H9 (cell line): ENCODE data around the gene CDH22. TPM values are rescaled to one million over a fixed set of nuclear protein-coding genes. Genes with fewer than 3 reads are reported as not detected.
A peak's percentile ranks its signal among the peaks of the same experiment; 100 is the strongest.

Experiments
- DNase-seq: peaks from one replicate; pipeline ENCODE4 v3.0.0-alpha.2; 2017
- H2AFZ ChIP-seq: one replicate; pipeline ENCODE4 v1.6.1; 2013; ENCODE audit warnings: mild to moderate bottlenecking, low read length, control low read depth, moderate library complexity
- H2AK5ac ChIP-seq: 2 replicates; pipeline ENCODE4 v1.6.1; 2013; ENCODE audit warnings: low read length, control low read depth, mixed read lengths; ENCODE audit not compliant: insufficient read length
- H2BK120ac ChIP-seq: one replicate; pipeline ENCODE4 v1.6.1; 2013; ENCODE audit warnings: low read depth, mild to moderate bottlenecking, low read length, control low read depth, inconsistent platforms; ENCODE audit not compliant: poor library complexity, severe bottlenecking
- H2BK12ac ChIP-seq: 2 replicates; pipeline ENCODE4 v1.6.1; 2013; ENCODE audit warnings: low read length, control low read depth, mixed read lengths, low read depth; ENCODE audit not compliant: insufficient read length
- H2BK15ac ChIP-seq: 2 replicates; pipeline ENCODE4 v1.6.1; 2013; ENCODE audit warnings: low read depth, low read length, control low read depth
- H2BK20ac ChIP-seq: one replicate; pipeline ENCODE4 v1.6.1; 2013; ENCODE audit warnings: low read depth, mild to moderate bottlenecking, low read length, control low read depth, inconsistent platforms; ENCODE audit not compliant: poor library complexity, severe bottlenecking
- H2BK5ac ChIP-seq: 2 replicates; pipeline ENCODE4 v1.6.1; 2013; ENCODE audit warnings: low read length, control low read depth, mixed read lengths; ENCODE audit not compliant: insufficient read length
- H3K14ac ChIP-seq: 2 replicates; pipeline ENCODE4 v1.6.1; 2013; ENCODE audit warnings: low read length, control low read depth; ENCODE audit not compliant: insufficient read depth
- H3K18ac ChIP-seq: 2 replicates; pipeline ENCODE4 v1.6.1; 2013; ENCODE audit warnings: low read depth, mild to moderate bottlenecking, mixed read lengths, low read length, control low read depth; ENCODE audit not compliant: insufficient read length
- H3K23ac ChIP-seq: 2 replicates; pipeline ENCODE4 v1.6.1; 2013; ENCODE audit warnings: low read length, control low read depth, mixed read lengths, low read depth; ENCODE audit not compliant: insufficient read length
- H3K23me2 ChIP-seq: 2 replicates; pipeline ENCODE4 v1.6.1; 2013; ENCODE audit warnings: low read depth, mild to moderate bottlenecking, mixed read lengths, low read length, control low read depth; ENCODE audit not compliant: insufficient read length, poor library complexity, severe bottlenecking
- H3K27ac ChIP-seq: 2 replicates; pipeline ENCODE4 v1.5.1; 2013; ENCODE audit warnings: low read length, control low read depth, mixed read lengths, low read depth; ENCODE audit not compliant: insufficient read length
- H3K27me3 ChIP-seq: 2 replicates; pipeline ENCODE4 v1.6.1; 2013; ENCODE audit warnings: low read length, control low read depth, inconsistent platforms; ENCODE audit not compliant: insufficient read depth
- H3K4ac ChIP-seq: 2 replicates; pipeline ENCODE4 v1.6.1; 2013; ENCODE audit warnings: low read depth, mild to moderate bottlenecking, control low read depth, inconsistent platforms, low read length, moderate library complexity
- H3K4me1 ChIP-seq: 2 replicates; pipeline ENCODE4 v1.6.1; 2013; ENCODE audit warnings: low read length, control low read depth, inconsistent platforms; ENCODE audit not compliant: insufficient read depth
- H3K4me2 ChIP-seq: 2 replicates; pipeline ENCODE4 v1.6.1; 2013; ENCODE audit warnings: low read length, control low read depth, mixed read lengths; ENCODE audit not compliant: insufficient read length, insufficient read depth
- H3K56ac ChIP-seq: 2 replicates; pipeline ENCODE4 v1.6.1; 2013; ENCODE audit warnings: low read depth, mild to moderate bottlenecking, mixed read lengths, low read length, control low read depth; ENCODE audit not compliant: insufficient read length
- H3K79me1 ChIP-seq: 2 replicates; pipeline ENCODE4 v1.6.1; 2013; ENCODE audit warnings: low read depth, mild to moderate bottlenecking, moderate library complexity, low read length, control low read depth, inconsistent platforms; ENCODE audit not compliant: insufficient read depth, poor library complexity, severe bottlenecking
- H3K79me2 ChIP-seq: 2 replicates; pipeline ENCODE4 v1.6.1; 2013; ENCODE audit warnings: low read length, control low read depth, inconsistent platforms; ENCODE audit not compliant: insufficient read depth
- H3K9ac ChIP-seq: 2 replicates; pipeline ENCODE4 v1.6.1; 2013; ENCODE audit warnings: low read length, control low read depth, mixed read lengths; ENCODE audit not compliant: insufficient read length; ENCODE audit errors: extremely low read depth
- H3K9me3 ChIP-seq: one replicate; pipeline ENCODE4 v1.6.1; 2013; ENCODE audit warnings: low read depth, low read length, inconsistent platforms; ENCODE audit not compliant: control insufficient read depth
- H3T11ph ChIP-seq: one replicate; pipeline ENCODE4 v1.6.1; 2013; ENCODE audit warnings: mild to moderate bottlenecking, low read length, control low read depth, inconsistent platforms
- H4K20me1 ChIP-seq: one replicate; pipeline ENCODE4 v1.6.1; 2013; ENCODE audit not compliant: control insufficient read depth, insufficient read length, insufficient read depth
- H4K5ac ChIP-seq: 2 replicates; pipeline ENCODE4 v1.6.1; 2013; ENCODE audit warnings: low read depth, mild to moderate bottlenecking, mixed read lengths, low read length, control low read depth; ENCODE audit not compliant: insufficient read length
- H4K8ac ChIP-seq: replicated peaks from 2 replicates; pipeline ENCODE4 v1.6.1; 2013; ENCODE audit warnings: low read length, control low read depth, mixed read lengths, low read depth; ENCODE audit not compliant: insufficient read length
- H4K91ac ChIP-seq: 2 replicates; pipeline ENCODE4 v1.6.1; 2013; ENCODE audit warnings: low read depth, mild to moderate bottlenecking, moderate library complexity, mixed read lengths, low read length, control low read depth; ENCODE audit not compliant: insufficient read length
- H3K27ac Mint-ChIP-seq, 3 experiments: 2 replicates in 2 of 3; 3 replicates in 1 of 3; pipeline ENCODE4 v1.8.0; 2020 to 2021; ENCODE audit warnings: mixed read lengths in 3 of 3, mild to moderate bottlenecking in 1 of 3, moderate library complexity in 1 of 3
- H3K27me3 Mint-ChIP-seq: 2 replicates; pipeline ENCODE4 v1.8.0; 2021; ENCODE audit warnings: low read depth, mild to moderate bottlenecking, moderate library complexity, mixed read lengths
- H3K36me3 Mint-ChIP-seq, 3 experiments: 2 replicates in 2 of 3; 3 replicates in 1 of 3; pipeline ENCODE4 v1.8.0; 2020 to 2021; ENCODE audit warnings: low read depth in 3 of 3, mixed read lengths in 3 of 3; ENCODE audit not compliant: insufficient read depth in 1 of 3
- H3K4me1 Mint-ChIP-seq, 2 experiments: 2 replicates each; pipeline ENCODE4 v1.8.0; 2020; ENCODE audit warnings: mixed read lengths in 2 of 2
- H3K4me3 Mint-ChIP-seq, 2 experiments: 2 replicates in 1 of 2; 3 replicates in 1 of 2; pipeline ENCODE4 v1.8.0; 2020 to 2021; ENCODE audit warnings: mild to moderate bottlenecking in 2 of 2, mixed read lengths in 2 of 2, moderate library complexity in 1 of 2
- H3K9me3 Mint-ChIP-seq, 2 experiments: 2 replicates in 1 of 2; 3 replicates in 1 of 2; pipeline ENCODE4 v1.8.0; 2020; ENCODE audit warnings: mild to moderate bottlenecking in 2 of 2, mixed read lengths in 2 of 2, moderate library complexity in 1 of 2
- CTCF ChIP-seq: fragments of 200-600 bp; sonication (generic); conservative IDR thresholded peaks from 3 replicates; pipeline ENCODE4 v1.8.0; 2021; ENCODE audit warnings: antibody characterized with exemption, mild to moderate bottlenecking
- whole genome bisulfite sequencing: extraction: QIAGEN DNeasy Blood & Tissue Kit; methylation state at CpG from one replicate; pipeline ENCODE4 v1.1.7; 2013; ENCODE audit warnings: missing lambda C conversion rate, low lambda C conversion rate, mixed read lengths; ENCODE audit not compliant: insufficient read length; ENCODE audit errors: extremely low coverage; 5-methylcytosine and 5-hydroxymethylcytosine counted together
- total RNA-seq: library from RNA; stranded (reverse); gene quantifications from 2 replicates; pipeline ENCODE4 v1.2.1, GENCODE V29; 2021

Gene CDH22
- total RNA-seq, 1 experiment from 2014 or later: not detected

- H3K4ac ChIP-seq: no peak overlapping the region
- H3K23me2 ChIP-seq: no peaks in the 10 kb centered on the region
- no peak overlapping the region for H2BK120ac ChIP-seq
- H3K18ac ChIP-seq: no peak overlapping the region
- H2AFZ ChIP-seq: no peak overlapping the region
- no peak overlapping the region for H2BK12ac ChIP-seq
- H3K79me1 ChIP-seq: no peaks in the 10 kb centered on the region
- H3T11ph ChIP-seq: no peak overlapping the region
- Mint-ChIP-seq H3K9me3 (no peaks in the 10 kb centered on the region), H3K36me3 (no peaks in the 10 kb centered on the region), H3K4me3 (no peak overlapping the region), H3K27ac (no peak overlapping the region; a peak in 1 of 7 replicates), H3K27me3 (peaks cover 14% of the 10 kb centered on the region), H3K4me1 (peaks cover 56 to 59% of the 10 kb centered on the region in 2 experiments)
- H3K23ac ChIP-seq: no peak overlapping the region
- no peak overlapping the region for H2AK5ac ChIP-seq
- no peaks in the 10 kb centered on the region; the same call in 1 of the 2 replicates for H3K4me1 ChIP-seq
- no peak overlapping the region for H2BK20ac ChIP-seq
- no peak overlapping the region for H3K56ac ChIP-seq
- no peak overlapping the region for H3K27ac ChIP-seq
- no peaks in the 10 kb centered on the region for H3K27me3 ChIP-seq
- no peaks in the 10 kb centered on the region for H3K79me2 ChIP-seq
- H3K9me3 ChIP-seq: no peaks in the 10 kb centered on the region
- DNase-seq: peak; percentile 84
- H3K14ac ChIP-seq: no peak overlapping the region
- H4K91ac ChIP-seq: no peak overlapping the region
- TF ChIP-seq CTCF: no peak
- no peaks in the 10 kb centered on the region for H4K20me1 ChIP-seq
- WGBS: no CpG with 5 or more reads among the region's 10 CpGs
- no peak overlapping the region for H3K4me2 ChIP-seq
- no peak overlapping the region for H4K8ac ChIP-seq
- H2BK5ac ChIP-seq: no peak overlapping the region
- H2BK15ac ChIP-seq: no peak overlapping the region
- H4K5ac ChIP-seq: no peak overlapping the region
- no peak overlapping the region for H3K9ac ChIP-seq
These were observed 87.7 kb downstream of the CDH22 start for GRCh38 chr20:46220455-46221207.
